GM12865 (cell line): ENCODE data around the gene TMEM196.

Experiments
- DNase-seq: peaks from one replicate; pipeline ENCODE4 v3.0.0; 2010; ENCODE audit warnings: low read depth
- H3K4me3 ChIP-seq: 2 replicates; pipeline ENCODE4 v1.5.1; 2011; ENCODE audit warnings: mild to moderate bottlenecking, low read depth, low read length, control low read depth
- CTCF ChIP-seq: IDR thresholded peaks from 2 replicates; pipeline ENCODE4 v1.5.1; 2011; ENCODE audit warnings: low read length, control low read depth, low read depth, inconsistent platforms; ENCODE audit not compliant: insufficient read depth; ENCODE audit errors: missing control alignments

The TMEM196 gene

GRCh38 chr7:19783541-19783940 is 10.1 kb upstream of the TMEM196 start:
- no peak for TF ChIP-seq CTCF
- no peak for DNase-seq
- no peak overlapping the region for H3K4me3 ChIP-seq

- TF ChIP-seq CTCF = no peak
- H3K4me3 ChIP-seq = no peak overlapping the region
- DNase-seq = no peak
Observed at GRCh38 chr7:19776981-19777380, 3.6 kb upstream of the TMEM196 start.

GRCh38 chr7:19775578-19775977 is 2.2 kb upstream of the TMEM196 start:
- H3K4me3 ChIP-seq = no peak overlapping the region
- no peak for DNase-seq
- TF ChIP-seq CTCF = no peak

- DNase-seq = no peak
- no peak overlapping the region for H3K4me3 ChIP-seq
- no peak for TF ChIP-seq CTCF
Observed at GRCh38 chr7:19772306-19772705, 1.1 kb downstream of the TMEM196 start.

GRCh38 chr7:19762631-19763030 is 10.8 kb downstream of the TMEM196 start:
- TF ChIP-seq CTCF = no peak
- no peak for DNase-seq

GRCh38 chr7:19754521-19755116 is 18.8 kb downstream of the TMEM196 start:
- H3K4me3 ChIP-seq = no peak overlapping the region
- TF ChIP-seq CTCF = peak; percentile 64
- peak; percentile 56 for DNase-seq

More at GRCh38 chr7:19762631-19763030, 10.8 kb downstream of the TMEM196 start:
- H3K4me3 ChIP-seq = no peak overlapping the region

GRCh38 chr7:19752020-19752419 is 21.4 kb downstream of the TMEM196 start:
- no peak for TF ChIP-seq CTCF
- peak; percentile 1 for DNase-seq
- no peak overlapping the region for H3K4me3 ChIP-seq
